IMR-90 (cell line): ENCODE data around the gene MMP2. TPM values are rescaled to one million over a fixed set of nuclear protein-coding genes. Genes with fewer than 3 reads are reported as not detected.
A peak's percentile ranks its signal among the peaks of the same experiment; 100 is the strongest.

Experiments used
- CEBPB ChIP-seq: IDR thresholded peaks from 2 replicates; pipeline ENCODE4 v1.6.1; 2012; ENCODE audit warnings: low read depth, low read length, improper control_type of control experiment
- MAFK ChIP-seq: IDR thresholded peaks from 2 replicates; pipeline ENCODE4 v1.6.1; 2012; ENCODE audit warnings: low read depth, low read length, improper control_type of control experiment
- MXI1 ChIP-seq: IDR thresholded peaks from 2 replicates; pipeline ENCODE4 v1.6.1; 2012; ENCODE audit warnings: low read depth, mild to moderate bottlenecking, low read length, moderate library complexity, borderline replicate concordance
- NFE2L2 ChIP-seq: fragments of 150-350 bp; IDR thresholded peaks from 2 replicates; pipeline ENCODE4 v1.6.1; 2016; ENCODE audit warnings: low read depth, mild to moderate bottlenecking, low read length
- polyA plus RNA-seq, 3 experiments: library from polyadenylated mRNA; depleted of rRNA; stranded (reverse); fragments of >200 nt; gene quantifications; 2 replicates each; pipeline ENCODE4 v1.2.3, GENCODE V29; 2012; ENCODE audit warnings: low replicate concordance in 1 of 3
- total RNA-seq: library from RNA; depleted of rRNA; stranded (reverse); fragments of >200 nt; gene quantifications from 2 replicates; pipeline ENCODE4 v1.2.3, GENCODE V29; 2012

MMP2 gene
- total and polyA plus RNA-seq, 2 of the 4 experiments (the other 2 are of a cell fraction) = 240 to 574 TPM

DNA sequence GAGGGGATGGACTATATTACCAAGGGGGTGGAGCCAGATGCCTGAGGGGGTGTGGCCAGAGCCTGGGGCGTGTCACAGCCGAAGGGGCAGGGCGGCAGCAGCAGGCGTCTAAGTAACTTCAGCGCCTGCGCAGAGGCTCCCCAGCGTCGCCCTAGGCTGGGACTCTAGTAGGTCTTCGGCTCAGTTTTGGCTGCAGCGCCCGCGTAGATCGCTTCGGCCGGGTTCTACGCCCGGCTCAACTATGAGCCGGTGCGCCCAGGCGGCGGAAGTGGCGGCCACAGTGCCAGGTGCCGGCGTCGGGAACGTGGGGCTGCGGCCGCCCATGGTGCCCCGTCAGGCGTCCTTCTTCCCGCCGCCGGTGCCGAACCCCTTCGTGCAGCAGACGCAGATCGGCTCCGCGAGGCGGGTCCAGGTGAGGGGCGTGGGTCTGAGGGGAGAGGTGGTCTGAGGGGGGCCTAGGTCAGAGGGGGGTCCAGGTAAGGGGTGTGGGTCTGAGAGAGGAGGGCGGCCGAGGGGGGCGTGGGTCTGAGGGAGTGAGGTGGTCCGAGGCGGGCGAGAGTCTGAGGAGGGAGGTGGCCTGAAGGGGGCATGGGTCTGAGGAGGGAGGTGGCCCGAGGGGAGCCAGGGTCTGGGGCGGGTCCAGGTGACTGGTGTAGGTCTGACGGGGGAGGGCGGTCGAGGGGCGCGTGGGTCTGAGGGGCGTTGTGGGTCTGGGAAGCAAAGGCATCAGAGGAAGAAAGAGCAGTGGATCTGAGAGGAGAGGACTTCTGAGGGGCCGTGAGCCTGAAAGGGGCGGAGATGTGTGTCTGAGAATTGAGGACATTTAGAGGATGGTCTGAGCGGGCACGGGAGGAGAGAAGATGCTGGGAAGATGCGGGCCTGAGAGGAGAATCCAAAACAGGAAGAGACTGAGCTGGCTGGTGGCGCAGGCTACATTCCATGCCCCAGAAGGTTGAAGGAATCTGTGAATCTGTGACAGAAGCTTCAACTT lies 30.2 kb downstream of the MMP2 start, which contains the start of gene LPCAT2 (continued):
- TF ChIP-seq CEBPB (no peak), NFE2L2 (no peak), MAFK (no peak), MXI1 (0 out of 2 replicates have a peak, but pooled peaks have one; percentile 7)
